Cardiac muscle cell (in vitro differentiated cells and primary cell): ENCODE data around the gene MAG. TPM values are rescaled to one million over a fixed set of nuclear protein-coding genes. Genes with fewer than 3 reads are reported as not detected.
A peak's percentile ranks its signal among the peaks of the same experiment; 100 is the strongest.

Experiments used
- DNase-seq, 2 donors: peaks; one replicate each; pipeline versions ENCODE4 v3.0.0 to v3.0.0-alpha.2; 2010 to 2017; ENCODE audit warnings: low read depth in 1 of 2, low spot score in 1 of 2
- H3K27ac ChIP-seq: fragments of 200-600 bp; sonication (generic); 2 replicates; pipeline ENCODE4 v1.5.1; 2016
- H3K27me3 ChIP-seq: fragments of 200-600 bp; sonication (generic); 2 replicates; pipeline ENCODE4 v1.6.0; 2016; ENCODE audit warnings: control low read depth
- H3K36me3 ChIP-seq: fragments of 200-600 bp; sonication (generic); 2 replicates; pipeline ENCODE4 v1.5.1; 2016; ENCODE audit warnings: control low read depth
- H3K4me1 ChIP-seq: fragments of 200-600 bp; sonication (generic); 2 replicates; pipeline ENCODE4 v1.8.1; 2017; ENCODE audit warnings: low read depth, mild to moderate bottlenecking, mixed run types
- H3K4me3 ChIP-seq: fragments of 200-600 bp; sonication (generic); 2 replicates; pipeline ENCODE4 v1.5.1; 2016; ENCODE audit warnings: mild to moderate bottlenecking
- H3K9me3 ChIP-seq: fragments of 200-600 bp; sonication (generic); 2 replicates; pipeline ENCODE4 v1.5.1; 2017; ENCODE audit warnings: low read depth, mild to moderate bottlenecking, control low read depth
- CTCF ChIP-seq: IDR thresholded peaks from 2 replicates; pipeline ENCODE4 v1.5.1; 2012; ENCODE audit warnings: low read depth, mild to moderate bottlenecking, low read length
- polyA plus RNA-seq: library from polyadenylated mRNA; unstranded; fragments of >200 nt; fragmentation: Nextera tagmentation; extraction: Ambion mirVana; gene quantifications from 2 replicates; pipeline ENCODE4 v1.2.1, GENCODE V29; 2016
- total RNA-seq: library from RNA; depleted of rRNA; stranded (reverse); fragments of >200 nt; gene quantifications from 2 replicates; pipeline ENCODE4 v1.2.3, GENCODE V29; 2016

The MAG gene
- total and polyA plus RNA-seq, 2 experiments from 2014 or later: 1.2 to 2.1 TPM

DNA sequence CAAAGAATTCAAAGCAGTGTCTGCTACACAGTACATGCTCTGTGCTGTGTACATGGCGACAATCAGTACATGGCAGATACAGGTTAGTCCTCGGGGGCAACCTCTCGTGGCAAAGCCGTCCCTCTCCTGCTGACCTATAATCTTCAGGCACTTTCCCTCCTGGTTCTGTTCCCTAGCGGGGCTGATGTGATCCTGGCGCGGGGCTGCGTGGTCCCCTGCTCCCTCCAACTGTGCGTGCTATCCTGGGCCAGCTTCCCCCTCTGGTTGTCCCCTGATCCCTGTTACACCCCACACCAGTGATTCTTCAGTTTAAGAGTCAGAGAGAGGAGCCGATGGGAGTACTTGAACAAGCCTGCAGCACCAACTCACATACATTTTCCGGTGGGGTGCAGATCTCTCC, 12.1 kb downstream of the MAG start:
- H3K4me3 ChIP-seq: no peak overlapping the region
- no peaks in the 10 kb centered on the region for H3K9me3 ChIP-seq
- TF ChIP-seq CTCF: no peak
- H3K4me1 ChIP-seq: peaks cover 6% of the 10 kb centered on the region
- no peak overlapping the region for H3K27ac ChIP-seq
- H3K27me3 ChIP-seq: no peaks in the 10 kb centered on the region
- no peak for DNase-seq
- H3K36me3 ChIP-seq: no peaks in the 10 kb centered on the region

GRCh38 chr19:35305181-35305580, 13.2 kb downstream of the MAG start:
- Histone ChIP-seq H3K27ac (no peak overlapping the region), H3K4me3 (no peak overlapping the region), H3K9me3 (no peaks in the 10 kb centered on the region), H3K4me1 (peaks cover 17% of the 10 kb centered on the region), H3K36me3 (no peaks in the 10 kb centered on the region), H3K27me3 (no peaks in the 10 kb centered on the region)
- no peak for DNase-seq
- TF ChIP-seq CTCF: no peak

DNA sequence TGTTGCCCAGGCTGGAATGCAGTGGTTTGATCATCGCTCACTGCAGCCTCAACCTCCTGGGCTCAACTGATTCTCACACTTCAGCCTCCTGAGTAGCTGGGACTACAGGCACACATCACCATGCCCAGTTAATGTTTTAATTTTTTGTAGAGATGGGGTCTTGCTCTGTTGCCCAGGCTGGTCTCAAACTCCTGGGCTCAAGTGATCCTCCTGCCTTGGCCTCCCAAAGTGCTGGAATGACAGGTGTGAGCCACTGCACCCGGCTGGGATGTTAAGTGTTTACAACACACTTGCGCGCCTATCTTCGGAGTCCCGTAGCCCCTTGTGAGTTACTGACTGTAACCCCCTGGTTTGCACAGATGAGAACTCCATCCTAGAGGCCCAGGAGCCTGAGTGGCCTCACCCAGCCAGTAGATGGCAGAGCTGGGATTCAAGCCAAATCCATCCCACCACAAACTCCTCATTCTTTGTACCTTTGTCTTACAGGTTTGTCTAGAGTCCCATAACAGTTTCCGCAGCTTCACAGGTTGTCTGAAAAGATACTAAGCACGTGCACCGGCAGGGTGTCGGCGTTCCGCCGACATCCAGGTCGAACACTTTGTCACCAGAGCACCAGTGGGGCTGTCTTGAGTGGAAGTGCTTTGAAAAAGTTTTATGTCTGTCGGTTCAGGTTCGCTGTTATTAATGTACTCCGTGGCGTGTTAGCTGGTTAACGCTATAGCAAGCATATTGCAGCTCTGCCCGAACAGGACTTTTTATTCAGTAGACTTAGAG, 14.7 kb downstream of the MAG start:
- TF ChIP-seq CTCF: peak; percentile 15
- no peaks in the 10 kb centered on the region for H3K27me3 ChIP-seq
- no peak overlapping the region for H3K4me3 ChIP-seq
- H3K27ac ChIP-seq: no peak overlapping the region
- no peak for DNase-seq
- no peaks in the 10 kb centered on the region for H3K9me3 ChIP-seq
- H3K36me3 ChIP-seq: no peaks in the 10 kb centered on the region
- H3K4me1 ChIP-seq: peaks cover 21% of the 10 kb centered on the region

GRCh38 chr19:35307931-35308330, 16.0 kb downstream of the MAG start:
- H3K27ac ChIP-seq: no peak overlapping the region
- H3K27me3 ChIP-seq: no peaks in the 10 kb centered on the region
- H3K4me1 ChIP-seq: peaks cover 21% of the 10 kb centered on the region
- no peaks in the 10 kb centered on the region for H3K36me3 ChIP-seq
- H3K9me3 ChIP-seq: no peaks in the 10 kb centered on the region
- H3K4me3 ChIP-seq: no peak overlapping the region
- no peak for TF ChIP-seq CTCF
- no peak for DNase-seq

- H3K4me1 ChIP-seq: peaks cover 21% of the 10 kb centered on the region
- no peak for TF ChIP-seq CTCF
- peak overlapping the region; percentile 82 for H3K27ac ChIP-seq
- no peaks in the 10 kb centered on the region for H3K27me3 ChIP-seq
- no peak for DNase-seq
- no peaks in the 10 kb centered on the region for H3K36me3 ChIP-seq
- no peaks in the 10 kb centered on the region for H3K9me3 ChIP-seq
- H3K4me3 ChIP-seq: no peak overlapping the region
These were observed 16.9 kb downstream of the MAG start for GRCh38 chr19:35308910-35309309.
